Keratinocyte (primary cell): Measurements from ENCODE around the gene DNAJC7. TPM values are rescaled to one million over a fixed set of nuclear protein-coding genes. Genes with fewer than 3 reads are reported as not detected.

ENCODE experiments used
- DNase-seq: peaks from one replicate; pipeline ENCODE4 v3.0.0-alpha.2; 2011; ENCODE audit warnings: low read depth, missing footprints, low spot score
- FAIRE-seq: peaks from 2 replicates; lab custom pipeline; 2011; peaks lifted over from hg19 to GRCh38; lab: Jason Lieb, UNC
- H2AFZ ChIP-seq: 2 replicates; pipeline ENCODE4 v1.6.0; 2012; ENCODE audit warnings: low read length, control low read depth, inconsistent platforms; ENCODE audit not compliant: control insufficient read depth
- H3K27ac ChIP-seq: 2 replicates; pipeline ENCODE4 v1.5.1; 2011; ENCODE audit warnings: low read length; ENCODE audit not compliant: control insufficient read depth, insufficient read depth
- H3K27me3 ChIP-seq: 3 replicates; pipeline ENCODE4 v1.6.0; 2011; ENCODE audit warnings: low read length; ENCODE audit not compliant: control insufficient read depth, insufficient read depth; ENCODE audit errors: extremely low read depth
- H3K36me3 ChIP-seq, 2 experiments: 2 replicates in 1 of 2; 3 replicates in 1 of 2; pipeline ENCODE4 v1.5.1; 2011; ENCODE audit warnings: low read length in 2 of 2, mild to moderate bottlenecking in 1 of 2; ENCODE audit not compliant: control insufficient read depth in 2 of 2, insufficient read depth in 2 of 2; ENCODE audit errors: extremely low read depth in 1 of 2
- H3K4me1 ChIP-seq: 3 replicates; pipeline ENCODE4 v1.5.1; 2011; ENCODE audit warnings: low read length; ENCODE audit not compliant: control insufficient read depth, insufficient read depth; ENCODE audit errors: extremely low read depth
- H3K4me2 ChIP-seq: 3 replicates; pipeline ENCODE4 v1.6.0; 2011; ENCODE audit warnings: low read depth, low read length; ENCODE audit not compliant: control insufficient read depth, insufficient read depth; ENCODE audit errors: extremely low read depth
- H3K4me3 ChIP-seq, 3 experiments: fragments of 200-600 bp in 1 of 3; sonication (generic) in 1 of 3; 2 replicates in 2 of 3; 3 replicates in 1 of 3; pipeline ENCODE4 v1.5.1; 2011 to 2016; ENCODE audit warnings: low read length in 3 of 3, mild to moderate bottlenecking in 3 of 3, control low read depth in 2 of 3, inconsistent platforms in 1 of 3, low read depth in 1 of 3, mixed read lengths in 1 of 3, mixed run types in 1 of 3, moderate library complexity in 1 of 3; ENCODE audit not compliant: control insufficient read depth in 2 of 3, insufficient read depth in 2 of 3; ENCODE audit errors: extremely low read depth in 1 of 3
- H3K79me2 ChIP-seq: 2 replicates; pipeline ENCODE4 v1.6.0; 2012; ENCODE audit warnings: low read length; ENCODE audit not compliant: control insufficient read depth, insufficient read depth
- H3K9ac ChIP-seq: 3 replicates; pipeline ENCODE4 v1.6.0; 2011; ENCODE audit warnings: low read length; ENCODE audit not compliant: control insufficient read depth, insufficient read depth; ENCODE audit errors: extremely low read depth
- H3K9me1 ChIP-seq: 3 replicates; pipeline ENCODE4 v1.6.0; 2011; ENCODE audit warnings: low read length; ENCODE audit not compliant: control insufficient read depth, insufficient read depth; ENCODE audit errors: extremely low read depth
- H3K9me3 ChIP-seq: 2 replicates; pipeline ENCODE4 v1.5.1; 2012; ENCODE audit warnings: low read depth, low read length; ENCODE audit not compliant: control insufficient read depth
- H4K20me1 ChIP-seq: 3 replicates; pipeline ENCODE4 v1.6.0; 2011; ENCODE audit warnings: low read length; ENCODE audit not compliant: control insufficient read depth, insufficient read depth; ENCODE audit errors: extremely low read depth
- EZH2 ChIP-seq: IDR thresholded peaks from one replicate; pipeline ENCODE4 v1.6.1; 2012; ENCODE audit warnings: inconsistent platforms, mild to moderate bottlenecking, low read length, moderate library complexity
- dilution Hi-C: fragments of 300-500 bp; cut with MboI; formaldehyde crosslinking; loops from one replicate; pipeline ENCODE4 v1.7.0; 2020; ENCODE audit warnings: low sequenced_read_pairs; ENCODE audit not compliant: extremely low pct_ligation_motif_present
- polyA plus RNA-seq, 5 experiments: library from polyadenylated mRNA; depleted of rRNA in 3 of 5; stranded (reverse) in 3 of 5; stranded (forward) in 1 of 5; unstranded in 1 of 5; fragments of >200 nt; gene quantifications; 1 replicate in 1 of 5; 2 replicates in 3 of 5; 3 replicates in 1 of 5; pipeline versions ENCODE4 v1.2.1 to v1.2.3, GENCODE V29; 2011 to 2012; ENCODE audit warnings: missing spikeins in 2 of 5, low read depth in 1 of 5, low replicate concordance in 1 of 5
- TF ChIP-seq, protein P1 (sequence below), 3 experiments: IDR thresholded peaks in 1 of 3; conservative IDR thresholded peaks in 1 of 3; optimal IDR thresholded peaks in 1 of 3; 2 replicates in 2 of 3; 3 replicates in 1 of 3; pipeline versions ENCODE3 to v1.5.1; 2011; ENCODE audit warnings: low read length in 3 of 3, mild to moderate bottlenecking in 3 of 3, moderate library complexity in 2 of 3, control low read depth in 1 of 3, inconsistent platforms in 1 of 3; ENCODE audit not compliant: insufficient read depth in 2 of 3; ENCODE audit errors: extremely low read depth in 1 of 3

The DNAJC7 gene
- polyA plus RNA-seq, 1 donor (not counting 4 experiments of a cell fraction or from before 2014, with no cell fraction given): 82.5 TPM

DNA sequence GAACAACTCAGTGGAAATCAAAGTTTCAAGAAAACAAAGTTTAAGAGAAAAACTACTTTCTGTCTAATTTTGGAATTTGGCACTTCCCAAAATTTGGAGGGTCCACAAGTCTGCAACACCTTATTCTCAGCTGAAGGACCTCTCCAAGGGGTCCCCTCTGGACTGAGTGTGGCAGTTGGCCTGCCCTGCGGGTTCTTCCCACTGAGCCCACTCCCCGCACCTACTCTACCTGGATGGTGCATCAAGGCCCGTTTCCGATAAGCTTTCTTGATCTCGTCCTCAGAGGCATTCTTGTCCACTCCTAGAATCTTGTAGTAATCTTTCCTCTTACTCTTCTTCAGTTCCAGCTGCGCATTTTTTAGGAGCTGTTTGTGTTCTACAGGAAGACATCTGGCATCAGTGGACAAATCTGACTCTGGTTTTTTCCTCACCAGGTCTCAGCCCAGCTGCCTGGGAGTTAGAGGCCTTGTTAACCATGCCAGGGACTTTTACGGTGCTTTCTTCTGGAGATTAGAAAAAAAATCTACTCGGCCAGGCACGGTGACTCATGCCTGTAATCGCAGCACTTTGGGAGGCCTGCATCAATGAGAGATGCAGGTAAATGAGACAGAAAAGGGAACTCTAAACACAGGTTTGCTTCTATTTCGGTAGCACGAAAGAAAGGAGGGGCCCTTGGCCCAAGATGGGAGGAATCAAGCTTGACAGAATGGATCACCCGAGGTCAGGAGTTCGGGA, 35.0 kb downstream of the DNAJC7 start:
- Histone ChIP-seq H3K9me3 (no peaks in the 10 kb centered on the region), H4K20me1 (no peaks in the 10 kb centered on the region), H3K27ac (no peak overlapping the region), H2AFZ (no peak overlapping the region), H3K36me3 (peaks cover 36 to 49% of the 10 kb centered on the region in 2 experiments), H3K79me2 (no peaks in the 10 kb centered on the region), H3K4me3 (no peak overlapping the region), H3K4me1 (peaks cover 2% of the 10 kb centered on the region), H3K27me3 (no peaks in the 10 kb centered on the region), H3K9me1 (no peaks in the 10 kb centered on the region), H3K4me2 (no peak overlapping the region), H3K9ac (no peak overlapping the region)
- TF ChIP-seq, protein P1, sequence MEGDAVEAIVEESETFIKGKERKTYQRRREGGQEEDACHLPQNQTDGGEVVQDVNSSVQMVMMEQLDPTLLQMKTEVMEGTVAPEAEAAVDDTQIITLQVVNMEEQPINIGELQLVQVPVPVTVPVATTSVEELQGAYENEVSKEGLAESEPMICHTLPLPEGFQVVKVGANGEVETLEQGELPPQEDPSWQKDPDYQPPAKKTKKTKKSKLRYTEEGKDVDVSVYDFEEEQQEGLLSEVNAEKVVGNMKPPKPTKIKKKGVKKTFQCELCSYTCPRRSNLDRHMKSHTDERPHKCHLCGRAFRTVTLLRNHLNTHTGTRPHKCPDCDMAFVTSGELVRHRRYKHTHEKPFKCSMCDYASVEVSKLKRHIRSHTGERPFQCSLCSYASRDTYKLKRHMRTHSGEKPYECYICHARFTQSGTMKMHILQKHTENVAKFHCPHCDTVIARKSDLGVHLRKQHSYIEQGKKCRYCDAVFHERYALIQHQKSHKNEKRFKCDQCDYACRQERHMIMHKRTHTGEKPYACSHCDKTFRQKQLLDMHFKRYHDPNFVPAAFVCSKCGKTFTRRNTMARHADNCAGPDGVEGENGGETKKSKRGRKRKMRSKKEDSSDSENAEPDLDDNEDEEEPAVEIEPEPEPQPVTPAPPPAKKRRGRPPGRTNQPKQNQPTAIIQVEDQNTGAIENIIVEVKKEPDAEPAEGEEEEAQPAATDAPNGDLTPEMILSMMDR (optimal IDR thresholded peaks at IDR 0.05 in 1 of 3, IDR thresholded peaks at IDR 0.05 in 1 of 3, conservative IDR thresholded peaks at IDR 0.05 in 1 of 3; ENCODE audit: extremely low read depth in 1 of 3, insufficient read depth in 2 of 3, low read length in 3 of 3): no peak
- no peak for TF ChIP-seq EZH2
- dilution Hi-C loops: no loop called here
- DNase-seq (no peak), FAIRE-seq (no peak)

DNA sequence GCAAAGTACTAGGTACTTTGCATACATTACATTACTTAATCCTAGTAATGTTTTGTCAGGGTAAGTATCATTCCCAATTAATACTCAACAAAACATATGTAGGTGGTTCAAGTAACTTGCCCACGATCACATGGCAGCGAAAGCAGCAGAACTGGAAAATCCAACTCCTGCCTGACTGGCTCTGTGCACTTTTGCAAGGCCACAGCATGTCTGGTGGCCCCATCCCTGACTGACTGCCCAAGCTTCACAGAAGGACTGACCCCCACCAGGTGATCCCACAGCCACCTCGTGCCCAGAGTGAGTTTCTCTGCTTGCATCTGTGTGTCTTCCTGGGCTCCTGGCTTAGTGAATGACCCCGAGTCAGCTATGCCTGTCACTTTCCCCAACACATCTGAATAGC, 39.2 kb downstream of the DNAJC7 start:
- H3K27me3 ChIP-seq: no peaks in the 10 kb centered on the region
- no peak overlapping the region for H3K9ac ChIP-seq
- peaks cover 5% of the 10 kb centered on the region for H3K4me1 ChIP-seq
- TF ChIP-seq, protein P1 (optimal IDR thresholded peaks at IDR 0.05 in 1 of 3, IDR thresholded peaks at IDR 0.05 in 1 of 3, conservative IDR thresholded peaks at IDR 0.05 in 1 of 3; ENCODE audit: extremely low read depth in 1 of 3, insufficient read depth in 2 of 3, low read length in 3 of 3): no peak
- no peak for TF ChIP-seq EZH2
- H3K4me3 ChIP-seq: no peak overlapping the region
- H3K4me2 ChIP-seq: no peak overlapping the region
- no peaks in the 10 kb centered on the region for H3K79me2 ChIP-seq
- H2AFZ ChIP-seq: no peak overlapping the region
- H3K36me3 ChIP-seq: peaks cover 47 to 48% of the 10 kb centered on the region in 2 experiments
- no peak for FAIRE-seq
- DNase-seq: no peak
- H4K20me1 ChIP-seq: no peaks in the 10 kb centered on the region
- H3K9me1 ChIP-seq: no peaks in the 10 kb centered on the region
- no peak overlapping the region for H3K27ac ChIP-seq
- no peaks in the 10 kb centered on the region for H3K9me3 ChIP-seq
- dilution Hi-C loops: no loop called here
